ENCODE data around the gene RGS3. TPM values are rescaled to one million over a fixed set of nuclear protein-coding genes. Genes with fewer than 3 reads are reported as not detected.
A peak's percentile ranks its signal among the peaks of the same experiment; 100 is the strongest.
"Not testable (repeated sequence)": the region's sequence is repeated elsewhere in the genome, so short reads cannot be mapped to it uniquely, and the experiment has no call there.

Gene RGS3
- total RNA-seq, 1 experiment from 2014 or later = 26.9 TPM

DNA sequence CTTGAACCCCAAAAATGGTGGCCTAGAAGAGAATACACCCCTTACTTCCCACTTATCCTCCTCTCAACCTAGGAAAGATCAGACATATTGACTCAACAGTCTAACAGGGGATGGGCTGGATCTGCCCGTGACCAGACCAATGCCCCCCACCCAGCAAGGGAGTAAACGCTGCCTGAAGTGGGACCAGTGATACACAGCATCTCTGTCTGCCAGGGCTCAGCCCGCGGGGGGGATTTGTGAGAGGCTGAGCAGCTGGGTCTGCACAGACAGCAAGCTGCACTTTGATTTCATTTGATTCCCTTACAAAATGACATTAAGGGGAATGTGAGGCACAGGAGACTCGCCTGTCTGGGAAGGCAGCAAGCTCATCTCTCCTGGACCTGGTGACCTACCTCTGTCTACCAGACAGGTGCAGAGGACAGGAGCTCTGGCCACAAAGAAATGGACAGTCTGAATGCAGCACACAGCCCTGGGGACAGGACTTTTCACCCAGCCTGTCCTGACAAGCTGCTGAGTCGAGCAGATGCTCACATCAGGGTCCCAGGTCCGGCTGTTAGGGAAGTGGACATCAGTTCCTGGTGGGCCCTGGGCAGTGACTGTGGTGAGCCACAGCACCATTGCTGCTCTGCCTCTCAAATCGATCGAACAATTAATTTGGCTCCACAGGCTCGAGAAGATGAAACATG lies 79.9 kb downstream of the RGS3 start:
- no peak for DNase-seq (ENCODE audit: extremely low read depth, low read depth)

DNA sequence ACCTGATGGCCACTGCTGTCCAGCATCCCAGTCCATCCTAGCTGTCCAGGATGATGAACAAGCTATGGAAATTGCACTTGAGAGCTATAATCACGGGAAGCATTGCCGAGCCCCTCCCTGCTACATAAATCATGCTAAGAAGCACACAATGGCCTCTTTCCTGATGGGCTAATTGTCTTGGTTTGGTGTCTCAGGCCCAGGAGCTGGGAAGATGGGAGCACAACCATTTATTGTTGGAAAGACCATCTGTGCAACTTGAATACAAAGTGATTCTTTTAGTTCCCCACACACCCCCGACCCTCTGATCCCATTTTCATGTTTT lies 80.4 kb downstream of the RGS3 start:
- DNase-seq (ENCODE audit: extremely low read depth, low read depth) = no peak

DNA sequence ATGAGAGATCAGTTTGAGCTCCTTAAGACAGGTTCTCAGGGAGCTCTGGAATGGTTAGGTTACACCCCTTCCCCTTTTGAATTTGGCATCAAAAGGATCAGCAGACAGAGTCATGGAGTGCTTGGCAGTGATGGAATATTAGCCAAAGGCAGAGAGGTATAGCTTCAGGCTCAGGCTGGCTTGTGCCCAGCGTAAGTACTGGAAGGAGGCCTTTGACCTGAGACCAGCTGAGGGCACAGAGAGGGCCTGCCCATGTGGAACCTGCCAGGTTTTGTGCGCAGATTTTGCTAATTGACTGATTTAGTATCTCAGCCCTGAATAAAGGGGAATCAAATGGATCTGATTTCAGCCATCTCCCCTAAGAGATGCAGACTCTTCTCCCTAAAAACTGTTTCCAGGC lies 81.5 kb downstream of the RGS3 start:
- DNase-seq (ENCODE audit: extremely low read depth, low read depth) = no peak

DNA sequence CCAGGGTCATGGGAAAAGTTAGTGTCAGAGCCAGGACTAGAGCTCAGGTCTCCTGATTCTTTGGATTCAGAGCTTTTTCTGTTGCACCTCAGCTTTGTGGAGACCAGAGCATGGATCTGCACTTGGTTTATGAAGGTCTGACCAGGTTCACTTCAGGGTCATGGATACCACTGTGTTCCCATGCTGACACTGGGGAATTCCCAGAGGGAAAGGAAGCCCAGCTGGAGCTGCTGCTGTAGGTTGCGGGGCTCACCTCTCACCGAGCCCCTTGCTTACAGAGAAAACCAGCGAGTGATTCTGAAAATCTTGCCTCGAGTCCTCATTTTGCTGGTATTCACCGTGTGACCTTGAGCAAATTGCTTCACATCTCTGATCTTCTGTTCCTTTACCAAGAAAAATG lies 83.0 kb downstream of the RGS3 start:
- no peak for DNase-seq (ENCODE audit: extremely low read depth, low read depth)

DNA sequence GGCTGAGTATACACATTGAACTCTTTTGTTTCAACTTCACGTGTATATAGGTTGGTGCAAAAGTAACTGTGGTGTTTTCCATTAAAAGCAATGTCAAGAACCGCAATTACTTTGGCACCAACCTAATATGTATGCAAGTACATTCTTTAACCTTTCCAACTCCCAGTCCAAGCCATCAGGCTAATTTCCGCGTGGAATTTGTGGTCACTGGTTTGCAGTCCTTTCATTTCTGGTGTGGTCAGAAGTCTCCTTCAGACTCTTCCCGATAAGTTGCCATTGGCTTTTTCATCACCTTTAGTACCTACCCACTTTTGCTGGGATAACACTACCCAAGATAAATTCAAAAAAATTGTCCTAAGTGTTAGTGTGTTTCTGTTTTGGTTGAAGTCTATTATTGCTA lies 84.0 kb downstream of the RGS3 start:
- DNase-seq (ENCODE audit: extremely low read depth, low read depth) = no peak

DNA sequence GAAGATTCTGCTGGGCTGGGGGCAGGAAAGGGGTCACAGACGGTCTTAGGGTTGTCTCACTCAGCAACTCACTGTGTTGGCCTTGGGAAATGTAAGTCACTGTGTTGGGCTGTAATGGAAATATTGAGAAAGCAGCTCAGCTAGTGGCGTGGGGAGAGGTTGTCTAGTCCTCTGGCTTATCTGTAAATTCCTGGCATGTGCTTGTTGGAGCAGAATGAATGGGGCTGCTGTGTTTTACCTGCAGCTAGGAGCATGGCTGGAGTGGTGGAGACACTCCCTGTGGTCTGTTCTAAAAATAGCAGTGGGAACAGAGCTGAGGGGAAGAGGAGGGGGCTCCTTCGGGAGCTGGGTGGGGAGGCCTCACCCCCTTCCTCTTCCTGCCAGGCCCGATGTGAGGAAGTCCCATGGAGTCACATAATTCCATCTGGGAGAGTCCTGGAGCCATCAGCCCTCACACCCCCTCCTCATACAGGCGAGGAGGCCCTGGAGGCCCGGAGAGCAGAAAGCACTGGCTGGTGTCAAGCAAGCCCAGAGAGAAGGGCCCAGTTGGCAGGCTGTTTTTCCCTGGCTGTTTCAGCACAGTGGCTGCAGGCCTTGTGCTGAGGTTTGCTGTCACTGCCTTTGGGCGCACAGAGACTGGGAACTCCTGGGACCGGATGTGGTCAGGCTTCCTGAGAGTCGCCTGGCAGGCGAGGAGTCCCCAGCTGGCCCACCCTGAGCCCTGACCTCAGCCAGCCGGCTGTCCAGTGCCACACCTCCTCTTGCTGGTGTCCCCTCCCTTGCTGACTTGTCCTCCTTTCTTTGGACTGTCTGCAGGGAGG lies 84.9 kb downstream of the RGS3 start:
- no peak for DNase-seq (ENCODE audit: extremely low read depth, low read depth)

DNA sequence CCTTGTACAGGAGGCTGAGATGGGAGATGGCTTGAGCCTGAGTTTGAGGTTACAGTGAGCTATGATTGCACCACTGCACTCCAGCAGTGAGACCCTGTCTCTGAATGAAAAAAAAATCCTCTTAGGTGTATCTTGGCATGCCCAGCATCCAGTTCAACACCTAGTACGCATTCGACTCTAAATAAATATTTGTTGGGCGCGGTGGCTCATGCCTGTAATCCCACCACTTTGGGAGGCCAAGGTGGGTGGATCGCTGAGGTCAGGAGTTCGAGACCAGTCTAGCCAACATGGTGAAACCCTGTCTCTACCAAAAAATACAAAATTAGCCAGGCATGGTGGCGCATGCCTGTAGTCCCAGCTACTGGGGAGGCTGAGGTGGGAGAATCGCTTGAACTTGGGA lies 86.4 kb downstream of the RGS3 start:
- DNase-seq (ENCODE audit: extremely low read depth, low read depth) = not testable (repeated sequence)

DNA sequence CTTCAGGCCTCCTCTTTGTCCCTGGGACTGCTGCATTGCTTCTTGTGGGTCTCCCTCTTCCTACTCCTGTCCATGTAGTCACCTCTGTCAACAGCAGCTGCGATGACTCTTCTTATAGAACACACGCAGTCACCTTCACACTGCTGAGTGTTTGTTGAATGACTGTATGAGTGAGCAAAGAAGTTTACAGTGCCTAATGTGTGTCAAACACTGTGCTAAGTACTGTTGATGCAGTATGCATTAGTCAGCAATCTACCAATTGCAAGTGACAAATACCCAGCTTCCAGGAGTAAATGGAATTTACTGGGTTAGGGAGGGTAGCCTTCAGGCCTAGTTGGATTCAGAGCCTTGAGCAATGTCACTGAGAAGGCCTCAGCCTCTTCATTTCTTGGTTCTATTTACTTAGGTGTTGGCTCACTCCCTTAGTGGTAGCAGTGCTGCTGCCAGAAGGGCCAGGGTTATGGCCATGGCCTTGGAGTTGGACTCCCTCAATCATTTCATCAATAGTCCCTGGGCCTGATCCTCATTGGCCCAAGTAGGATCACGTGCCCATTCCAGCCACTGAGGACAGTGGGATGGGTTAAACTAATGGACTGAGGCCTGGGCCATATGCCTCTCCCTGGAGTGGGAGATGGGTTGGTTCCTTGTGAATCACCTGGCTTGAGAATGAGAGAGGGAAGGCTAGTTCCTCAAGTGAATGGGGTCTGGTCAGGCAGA lies 93.5 kb downstream of the RGS3 start:
- DNase-seq (ENCODE audit: extremely low read depth, low read depth) = no peak

DNA sequence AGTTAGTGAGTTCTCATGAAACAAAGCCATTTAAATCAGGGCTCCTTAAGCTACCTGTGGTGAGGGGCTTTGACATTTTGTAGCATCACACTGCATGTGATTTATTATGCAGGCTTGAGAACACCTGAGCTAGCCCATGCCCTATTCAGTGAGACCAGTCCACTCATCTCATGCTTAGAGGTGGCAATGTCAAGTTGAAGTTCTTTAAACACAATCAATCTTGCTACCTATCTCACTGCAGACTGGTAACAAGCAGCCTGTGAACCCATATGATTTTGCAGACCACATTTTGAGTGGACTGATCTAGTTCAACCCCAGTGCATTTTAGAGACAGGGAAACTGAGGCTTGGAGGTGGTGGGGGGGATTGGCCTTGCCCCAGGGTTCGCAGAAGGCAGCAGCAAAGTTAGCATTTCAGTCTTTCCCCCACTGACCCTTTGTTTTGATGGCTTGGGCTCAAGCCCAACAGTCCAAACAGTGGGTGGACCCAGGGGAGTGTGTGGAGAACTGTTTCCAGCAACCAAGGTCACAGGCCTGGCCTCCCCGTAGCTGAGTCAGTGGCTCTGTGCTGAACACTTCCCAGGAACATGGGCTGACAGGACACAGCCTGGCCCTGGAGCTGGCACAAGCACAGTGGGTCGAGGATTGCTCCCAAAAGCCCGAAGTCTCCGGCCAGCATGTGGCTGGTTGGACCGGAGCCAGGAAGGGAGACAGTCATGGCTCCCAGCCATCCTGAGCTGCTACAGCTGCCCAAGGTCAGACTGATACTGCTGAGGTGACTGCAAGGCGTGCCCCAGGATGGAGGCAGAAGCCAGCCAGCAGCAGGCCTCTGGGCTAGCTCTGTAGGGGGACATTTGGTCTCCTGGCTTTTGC lies 95.3 kb downstream of the RGS3 start:
- no peak for DNase-seq (ENCODE audit: extremely low read depth, low read depth)

DNA sequence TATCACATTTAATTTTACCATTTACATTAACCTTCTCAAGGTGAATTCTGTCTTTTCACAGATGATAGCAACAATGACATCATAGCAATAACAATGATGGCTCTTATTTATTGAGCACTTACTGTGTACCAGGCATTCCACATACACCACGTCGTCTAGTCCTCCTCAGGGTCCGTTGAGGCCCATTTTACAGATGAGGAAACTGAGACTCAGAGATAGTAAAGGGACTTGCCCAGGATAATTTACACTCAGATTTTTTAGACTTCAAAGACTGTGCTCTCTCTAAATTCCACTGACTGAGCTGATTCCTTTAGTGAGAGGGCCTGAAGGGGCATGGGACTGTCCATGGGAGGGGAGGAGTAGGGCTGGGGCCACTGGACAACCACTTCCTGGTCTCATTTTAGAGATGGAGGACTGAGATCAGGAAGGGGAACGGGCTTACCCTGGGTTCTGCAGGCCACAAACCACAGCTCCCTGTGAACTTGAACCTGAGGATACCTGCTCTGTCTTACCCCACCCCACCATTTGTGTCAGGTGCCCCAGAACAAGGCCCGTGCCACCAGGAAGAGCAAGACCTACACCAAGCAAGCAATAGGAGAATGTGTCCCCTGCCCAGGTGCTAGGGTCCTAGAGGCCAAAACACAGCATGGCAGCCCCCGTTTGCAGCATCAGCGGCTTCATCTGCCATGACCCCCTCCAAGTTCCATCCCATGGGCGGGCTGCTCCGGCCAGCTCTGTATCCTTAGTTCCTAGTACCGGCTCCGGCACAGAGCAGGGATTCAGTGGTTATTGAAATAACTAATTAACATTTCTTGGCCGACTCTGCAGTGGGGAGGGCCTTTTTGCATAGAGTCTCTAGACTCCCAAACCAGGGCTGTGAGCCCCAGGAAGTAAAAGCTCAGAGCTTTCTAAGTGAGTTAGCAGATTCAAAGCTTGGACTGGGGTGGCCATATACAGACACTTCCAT lies 96.6 kb downstream of the RGS3 start:
- no peak for DNase-seq (ENCODE audit: extremely low read depth, low read depth)

DNA sequence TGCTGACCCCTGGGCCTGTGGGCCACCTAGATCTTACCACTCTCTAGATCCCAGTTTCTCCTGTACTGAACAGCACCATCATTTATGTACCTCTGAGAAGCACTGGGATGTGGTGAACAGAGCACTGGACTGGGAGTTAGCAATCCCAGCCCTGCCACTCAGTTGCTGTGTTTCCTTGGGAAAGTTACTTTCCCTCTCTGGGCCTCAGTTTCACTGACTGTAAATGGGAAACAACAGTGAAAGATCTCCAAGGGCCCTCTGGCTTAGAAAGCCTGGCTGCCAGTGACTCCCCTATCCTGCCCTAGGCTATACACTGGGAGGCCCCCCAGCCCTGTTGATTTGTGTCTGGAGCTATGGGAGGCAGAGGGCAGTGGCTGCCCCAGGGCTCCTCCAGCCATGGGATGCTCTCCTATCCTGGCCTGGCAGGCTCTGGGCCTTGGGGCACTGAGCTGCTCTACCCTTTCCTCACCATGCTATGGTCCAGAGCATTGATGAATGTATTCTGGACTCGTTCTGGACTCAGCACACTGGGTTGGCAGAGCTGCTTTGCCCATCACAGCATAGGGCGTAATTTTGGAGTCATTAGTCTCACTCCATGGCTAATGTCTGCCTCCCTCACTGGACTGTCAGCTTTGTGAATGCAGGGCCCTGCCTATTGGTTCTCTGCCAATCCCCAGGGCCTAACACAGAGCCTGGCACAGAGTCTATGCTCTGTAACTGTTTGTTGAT lies 99.3 kb downstream of the RGS3 start:
- DNase-seq (ENCODE audit: extremely low read depth, low read depth) = no peak

DNA sequence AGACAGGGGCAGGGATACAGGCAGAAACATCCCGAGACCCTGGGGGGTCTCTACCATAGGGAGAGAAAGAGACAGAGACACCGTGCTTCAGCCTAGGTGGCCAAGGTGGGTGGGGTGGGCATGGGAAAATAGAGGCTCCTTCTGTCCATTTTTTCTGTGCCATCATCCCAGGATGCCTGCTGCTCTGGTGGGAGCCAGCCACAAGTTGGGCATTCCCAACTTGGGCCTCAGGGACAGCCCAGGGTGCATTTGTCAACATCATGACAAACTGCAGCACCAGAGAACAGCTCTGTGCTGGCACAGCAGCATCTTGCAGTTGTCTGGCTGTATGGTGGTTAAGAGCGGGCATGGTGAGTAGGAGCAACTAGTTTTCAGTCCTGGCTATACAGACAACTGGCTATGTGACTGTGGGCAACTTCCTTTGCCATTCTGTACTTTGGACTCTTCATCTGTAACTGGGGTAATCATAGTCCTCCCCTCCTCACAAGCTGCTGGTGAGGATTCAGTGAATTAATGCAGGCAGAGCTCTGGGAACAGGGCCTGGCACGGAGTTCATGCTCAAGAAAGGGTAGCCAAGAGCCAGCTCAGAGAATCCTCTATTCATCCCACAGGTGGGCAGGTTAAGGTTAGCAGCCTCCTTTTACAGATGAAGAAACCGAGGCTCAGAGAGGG lies 100.4 kb downstream of the RGS3 start:
- no peak for DNase-seq (ENCODE audit: extremely low read depth, low read depth)

DNA sequence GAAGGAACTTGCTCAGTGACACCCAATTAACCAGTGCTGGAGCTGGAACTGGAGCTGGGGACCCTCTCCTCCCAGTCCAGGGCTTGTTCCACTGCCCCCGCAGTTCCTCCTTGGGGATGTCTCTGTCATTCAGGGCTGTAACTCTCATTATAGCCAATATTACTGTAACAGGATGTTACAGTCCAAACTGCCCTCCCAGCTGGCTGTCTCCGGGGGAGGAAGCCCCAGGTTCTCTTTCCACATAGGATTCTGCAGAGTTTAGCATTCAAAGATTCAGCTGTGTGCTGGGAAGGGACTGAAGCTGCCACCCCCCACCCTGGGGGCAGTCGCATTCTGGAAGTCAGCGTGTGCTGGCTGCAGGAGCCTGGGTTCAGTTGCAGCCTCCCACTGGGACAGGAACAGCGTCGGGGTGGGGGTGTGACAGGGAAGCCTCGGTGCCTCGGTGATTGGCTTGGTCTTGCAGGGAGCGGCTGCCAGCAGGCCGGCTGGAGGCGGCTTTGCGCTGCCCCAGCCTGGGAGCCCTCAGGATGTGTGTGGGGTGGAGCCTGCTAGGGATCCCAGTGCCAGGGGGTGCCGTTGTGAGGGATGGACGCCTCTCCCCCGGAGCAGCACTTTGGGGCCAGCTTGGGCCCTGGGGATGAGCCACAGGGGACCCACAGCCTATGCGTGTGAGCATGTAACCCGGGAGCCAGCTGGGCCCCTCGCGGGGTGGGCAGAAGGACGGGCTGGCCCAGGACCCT lies 101.1 kb downstream of the RGS3 start:
- DNase-seq (ENCODE audit: extremely low read depth, low read depth) = peak; percentile 53

DNA sequence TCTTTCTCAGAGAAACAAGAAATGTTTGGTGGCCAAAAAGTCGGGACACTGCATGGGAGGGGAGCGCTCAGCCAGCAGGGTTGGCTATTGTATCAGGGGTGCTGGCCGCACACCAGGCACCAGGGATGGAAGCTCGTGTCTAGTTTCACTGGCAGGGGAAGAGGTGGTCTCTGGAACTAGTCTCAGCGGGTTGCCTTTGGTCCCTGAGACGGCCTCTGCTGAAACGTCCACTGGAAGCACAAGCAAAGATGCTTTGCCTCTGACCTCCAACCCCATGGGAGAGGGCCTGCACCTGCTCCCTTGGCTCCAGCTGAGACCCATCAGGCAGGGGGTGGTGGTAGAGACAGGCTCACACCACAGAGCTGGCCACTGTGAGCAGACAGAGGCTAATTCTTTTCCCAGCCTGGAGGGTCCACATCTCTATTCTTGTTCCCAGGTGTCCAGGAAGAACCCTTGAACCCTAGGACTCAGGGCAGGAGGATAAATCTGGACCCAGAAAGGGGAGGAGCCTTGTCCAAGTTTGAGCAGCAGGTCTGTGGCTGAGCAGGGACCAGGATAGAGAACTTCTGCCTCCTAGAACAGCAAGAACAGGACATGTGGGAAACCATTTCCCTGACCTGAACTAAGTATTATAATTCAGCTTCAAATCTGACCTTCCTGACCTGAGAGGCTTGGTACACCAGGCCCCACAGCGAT lies 102.6 kb downstream of the RGS3 start:
- no peak for DNase-seq (ENCODE audit: extremely low read depth, low read depth)

DNA sequence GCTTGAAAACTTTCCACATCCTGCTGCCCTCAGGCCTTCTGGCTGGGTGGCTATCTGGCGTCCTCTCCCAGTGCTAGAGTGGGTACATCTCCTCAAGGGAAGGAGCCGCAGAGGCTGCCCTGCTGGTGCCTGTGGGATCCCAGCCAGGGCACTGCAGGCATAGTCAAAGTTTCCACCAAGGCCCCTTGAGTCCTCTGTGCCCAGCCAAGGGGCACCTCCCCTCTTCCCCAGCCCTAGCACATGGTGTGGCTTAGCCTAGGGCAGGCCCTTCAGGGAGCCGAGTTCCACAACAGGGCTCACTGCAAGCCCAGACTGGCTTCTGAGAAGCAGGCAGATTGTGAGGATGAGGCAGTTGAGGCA lies 103.2 kb downstream of the RGS3 start:
- DNase-seq (ENCODE audit: extremely low read depth, low read depth) = no peak

DNA sequence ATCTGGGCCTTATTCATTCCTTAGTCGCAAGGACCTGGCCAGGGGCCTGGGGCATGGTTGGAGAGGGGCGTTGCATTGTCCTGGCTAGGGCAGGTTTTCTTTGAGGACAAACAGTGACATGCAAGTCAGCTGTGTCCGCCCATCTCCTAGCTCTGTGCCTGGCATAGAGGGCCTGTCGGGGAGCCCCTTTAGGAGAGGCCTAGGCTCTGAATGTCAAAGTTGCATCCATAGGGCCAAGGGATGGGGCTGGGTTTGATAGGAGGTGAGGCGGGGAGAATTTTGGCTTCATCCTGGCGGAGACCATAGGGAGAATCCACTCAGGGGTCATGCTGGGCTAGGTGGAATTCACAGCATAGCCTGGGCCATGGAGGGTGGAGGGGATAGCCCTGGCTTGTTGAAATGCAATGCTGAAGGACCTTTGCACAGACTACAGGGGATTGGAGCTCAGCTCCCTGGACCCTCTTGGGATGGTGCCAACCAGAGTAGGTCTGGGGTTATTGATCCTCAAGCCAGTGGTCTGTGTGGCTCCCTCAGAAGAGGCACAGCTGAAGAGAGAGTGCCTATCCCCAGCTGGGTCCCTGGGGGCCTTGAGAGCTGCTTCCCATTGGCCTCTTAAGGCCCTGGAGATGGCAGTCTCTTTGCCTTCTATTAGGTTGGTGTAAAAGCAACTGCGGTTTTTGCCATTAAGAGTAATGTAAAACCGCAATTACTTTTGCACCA lies 104.0 kb downstream of the RGS3 start:
- DNase-seq (ENCODE audit: extremely low read depth, low read depth) = no peak

DNA sequence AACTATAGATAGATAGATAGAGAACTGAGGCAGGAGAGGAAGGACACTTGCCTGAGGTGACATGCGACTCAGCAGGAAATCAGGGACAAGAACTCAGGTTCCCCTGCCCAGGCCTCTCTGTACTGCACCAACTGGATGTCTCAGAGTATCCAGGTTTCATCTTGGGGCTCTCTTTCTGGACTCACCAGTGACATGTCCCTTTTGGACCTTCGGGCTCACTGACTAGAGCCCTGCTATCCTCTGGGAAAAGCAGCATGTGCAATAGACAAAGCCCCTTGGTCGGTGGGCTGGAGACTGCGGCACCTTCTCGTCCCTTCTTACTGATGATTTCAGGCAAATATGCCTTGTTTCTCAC lies 104.5 kb downstream of the RGS3 start:
- DNase-seq (ENCODE audit: extremely low read depth, low read depth) = no peak
